ENCODE measurements around the gene ANKRD6.

Gene ANKRD6

GRCh38 chr6:89539779-89540178 lies 106.8 kb downstream of the ANKRD6 start:
- Histone ChIP-seq H3K27me3 (ENCODE audit: control insufficient read depth, insufficient read depth, low read length) (no peaks in the 10 kb centered on the region), H3K36me3 (ENCODE audit: control insufficient read depth, insufficient read depth, low read length) (no peaks in the 10 kb centered on the region), H3K9me3 (ENCODE audit: control insufficient read depth, insufficient read depth, low read length) (no peaks in the 10 kb centered on the region), H3K4me1 (ENCODE audit: control insufficient read depth, insufficient read depth, low read length) (no peaks in the 10 kb centered on the region), H3K27ac (ENCODE audit: low read depth, low read length) (no peak overlapping the region), H3K9ac (ENCODE audit: low read depth, low read length) (no peak overlapping the region), H3K4me3 (ENCODE audit: low read depth, low read length) (no peak overlapping the region)

DNA sequence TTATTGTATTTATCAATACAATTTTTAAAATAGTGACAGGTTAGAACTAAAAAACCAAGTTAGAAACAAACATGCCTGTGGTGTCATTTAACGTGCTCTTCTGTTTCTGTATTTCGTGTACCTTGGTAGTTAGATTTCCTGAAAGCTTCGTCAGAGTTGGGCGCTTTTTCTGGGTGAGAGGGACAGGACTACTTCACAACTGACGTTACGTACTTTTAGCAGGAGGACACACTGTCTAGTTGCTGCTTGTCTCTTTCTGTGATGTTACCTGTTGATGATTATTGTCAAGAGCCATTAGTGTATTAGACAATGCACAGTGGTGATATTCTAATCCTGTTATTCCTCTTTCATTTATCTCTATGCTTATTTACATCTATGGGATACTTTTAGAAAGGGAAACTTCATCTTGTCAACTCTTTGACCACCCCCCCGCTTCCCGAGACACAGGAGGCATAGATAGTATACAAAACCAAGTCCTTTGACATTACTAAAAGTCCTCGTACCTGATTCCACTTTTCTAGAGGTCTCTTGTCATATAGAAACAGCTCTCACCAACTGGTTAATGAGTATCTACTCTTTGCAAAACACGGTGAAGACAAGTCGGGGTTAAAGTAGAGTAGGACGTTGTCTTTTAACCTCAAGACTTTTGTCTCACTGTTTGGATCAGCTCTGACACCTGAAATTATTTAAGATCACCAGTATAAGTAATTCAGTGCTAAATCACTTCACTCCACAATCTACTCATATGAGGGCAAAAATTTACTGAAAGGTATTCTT lies 109.3 kb downstream of the ANKRD6 start:
- no peak overlapping the region for H3K27ac ChIP-seq (ENCODE audit: low read depth, low read length)
- no peak overlapping the region for H3K4me3 ChIP-seq (ENCODE audit: low read depth, low read length)

DNA sequence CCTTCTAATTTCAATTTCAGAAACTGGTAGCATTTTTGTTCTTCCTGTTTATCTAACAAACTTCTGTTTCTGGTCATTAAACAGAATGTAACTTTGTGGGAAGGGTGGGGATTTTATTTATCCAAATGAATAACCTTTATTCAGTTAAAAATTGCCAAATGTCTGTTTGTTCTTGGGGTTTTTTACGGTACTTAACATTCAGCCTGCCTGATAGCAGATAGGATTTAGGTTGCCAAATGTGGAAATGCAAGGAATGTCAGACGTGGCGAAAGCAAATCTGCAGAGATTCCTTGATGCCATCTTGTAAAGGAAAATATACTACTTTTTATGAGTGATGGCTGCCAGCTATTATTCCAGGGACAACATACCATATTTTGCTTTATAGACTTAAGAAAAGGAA lies 109.9 kb downstream of the ANKRD6 start:
- Histone ChIP-seq H3K27ac (ENCODE audit: low read depth, low read length) (no peak overlapping the region), H3K27me3 (ENCODE audit: control insufficient read depth, insufficient read depth, low read length) (no peaks in the 10 kb centered on the region), H3K9me3 (ENCODE audit: control insufficient read depth, insufficient read depth, low read length) (no peaks in the 10 kb centered on the region), H3K4me1 (ENCODE audit: control insufficient read depth, insufficient read depth, low read length) (no peaks in the 10 kb centered on the region), H3K9ac (ENCODE audit: low read depth, low read length) (no peak overlapping the region), H3K4me3 (ENCODE audit: low read depth, low read length) (no peak overlapping the region), H3K36me3 (ENCODE audit: control insufficient read depth, insufficient read depth, low read length) (no peaks in the 10 kb centered on the region)

More for the DNA sequence above, 109.3 kb downstream of the ANKRD6 start:
- Histone ChIP-seq H3K9ac (ENCODE audit: low read depth, low read length) (no peak overlapping the region), H3K4me1 (ENCODE audit: control insufficient read depth, insufficient read depth, low read length) (no peaks in the 10 kb centered on the region), H3K9me3 (ENCODE audit: control insufficient read depth, insufficient read depth, low read length) (no peaks in the 10 kb centered on the region), H3K27me3 (ENCODE audit: control insufficient read depth, insufficient read depth, low read length) (no peaks in the 10 kb centered on the region), H3K36me3 (ENCODE audit: control insufficient read depth, insufficient read depth, low read length) (no peaks in the 10 kb centered on the region)

GRCh38 chr6:89547281-89547680 lies 114.3 kb downstream of the ANKRD6 start:
- no peak overlapping the region for H3K4me3 ChIP-seq (ENCODE audit: low read depth, low read length)
- H3K9me3 ChIP-seq (ENCODE audit: control insufficient read depth, insufficient read depth, low read length), result no peaks in the 10 kb centered on the region
- no peak overlapping the region for H3K27ac ChIP-seq (ENCODE audit: low read depth, low read length)
- no peaks in the 10 kb centered on the region for H3K27me3 ChIP-seq (ENCODE audit: control insufficient read depth, insufficient read depth, low read length)
- no peaks in the 10 kb centered on the region for H3K36me3 ChIP-seq (ENCODE audit: control insufficient read depth, insufficient read depth, low read length)
- no peak overlapping the region for H3K9ac ChIP-seq (ENCODE audit: low read depth, low read length)
- H3K4me1 ChIP-seq (ENCODE audit: control insufficient read depth, insufficient read depth, low read length), result no peaks in the 10 kb centered on the region; the same call in 1 of the 2 replicates

DNA sequence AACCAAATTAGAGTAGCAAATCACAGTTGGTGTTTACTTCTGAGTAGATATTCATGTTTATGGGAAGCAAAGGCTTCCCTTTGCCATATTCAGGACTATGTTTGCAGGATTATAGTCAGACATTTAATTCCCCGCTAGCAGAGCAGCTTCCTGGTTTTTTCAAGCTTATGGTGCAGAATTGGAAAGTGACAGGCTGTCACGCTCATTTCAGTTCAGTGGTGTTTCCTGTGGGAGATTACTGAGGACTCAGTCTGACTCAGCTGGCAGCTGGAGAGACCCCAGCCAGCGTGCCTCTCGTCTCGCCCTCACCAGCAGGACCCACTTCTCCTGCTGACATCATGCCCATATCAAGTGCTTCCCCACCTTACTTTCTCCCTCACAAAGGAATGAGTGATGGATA lies 120.5 kb downstream of the ANKRD6 start:
- H3K4me1 ChIP-seq (ENCODE audit: control insufficient read depth, insufficient read depth, low read length), result peaks cover 20% of the 10 kb centered on the region
- H3K27ac ChIP-seq (ENCODE audit: low read depth, low read length), result no peak overlapping the region
- H3K27me3 ChIP-seq (ENCODE audit: control insufficient read depth, insufficient read depth, low read length), result no peaks in the 10 kb centered on the region
- no peak overlapping the region for H3K4me3 ChIP-seq (ENCODE audit: low read depth, low read length)
- H3K9ac ChIP-seq (ENCODE audit: low read depth, low read length), result no peak overlapping the region
- H3K9me3 ChIP-seq (ENCODE audit: control insufficient read depth, insufficient read depth, low read length), result peaks cover 3% of the 10 kb centered on the region; the same call in 1 of the 2 replicates
- no peaks in the 10 kb centered on the region for H3K36me3 ChIP-seq (ENCODE audit: control insufficient read depth, insufficient read depth, low read length)

GRCh38 chr6:89554106-89554505 lies 121.2 kb downstream of the ANKRD6 start:
- Histone ChIP-seq H3K4me1 (ENCODE audit: control insufficient read depth, insufficient read depth, low read length) (peaks cover 20% of the 10 kb centered on the region), H3K27me3 (ENCODE audit: control insufficient read depth, insufficient read depth, low read length) (no peaks in the 10 kb centered on the region), H3K4me3 (ENCODE audit: low read depth, low read length) (no peak overlapping the region), H3K27ac (ENCODE audit: low read depth, low read length) (no peak overlapping the region), H3K36me3 (ENCODE audit: control insufficient read depth, insufficient read depth, low read length) (no peaks in the 10 kb centered on the region), H3K9ac (ENCODE audit: low read depth, low read length) (no peak overlapping the region), H3K9me3 (ENCODE audit: control insufficient read depth, insufficient read depth, low read length) (peaks cover 3% of the 10 kb centered on the region; the same call in 1 of the 2 replicates)

- no peaks in the 10 kb centered on the region for H3K27me3 ChIP-seq (ENCODE audit: control insufficient read depth, insufficient read depth, low read length)
- no peak overlapping the region for H3K9ac ChIP-seq (ENCODE audit: low read depth, low read length)
- peaks cover 20% of the 10 kb centered on the region for H3K4me1 ChIP-seq (ENCODE audit: control insufficient read depth, insufficient read depth, low read length)
- H3K27ac ChIP-seq (ENCODE audit: low read depth, low read length), result no peak overlapping the region
- H3K36me3 ChIP-seq (ENCODE audit: control insufficient read depth, insufficient read depth, low read length), result no peaks in the 10 kb centered on the region
- H3K4me3 ChIP-seq (ENCODE audit: low read depth, low read length), result no peak overlapping the region
- peaks cover 3% of the 10 kb centered on the region; the same call in 1 of the 2 replicates for H3K9me3 ChIP-seq (ENCODE audit: control insufficient read depth, insufficient read depth, low read length)
Measured at GRCh38 chr6:89555031-89555430, 122.1 kb downstream of the ANKRD6 start.

- Histone ChIP-seq H3K27me3 (ENCODE audit: control insufficient read depth, insufficient read depth, low read length) (no peaks in the 10 kb centered on the region), H3K9ac (ENCODE audit: low read depth, low read length) (no peak overlapping the region), H3K4me3 (ENCODE audit: low read depth, low read length) (0 out of 2 replicates have a peak overlapping the region, but pooled peaks have one; percentile 10)
Measured at GRCh38 chr6:89555806-89556205, 122.9 kb downstream of the ANKRD6 start.

GRCh38 chr6:89559487-89559886 lies 126.5 kb downstream of the ANKRD6 start:
- Histone ChIP-seq H3K27ac (ENCODE audit: low read depth, low read length) (no peak overlapping the region), H3K4me3 (ENCODE audit: low read depth, low read length) (no peak overlapping the region), H3K9ac (ENCODE audit: low read depth, low read length) (no peak overlapping the region), H3K9me3 (ENCODE audit: control insufficient read depth, insufficient read depth, low read length) (peaks cover 3% of the 10 kb centered on the region; the same call in 1 of the 2 replicates), H3K36me3 (ENCODE audit: control insufficient read depth, insufficient read depth, low read length) (no peaks in the 10 kb centered on the region), H3K4me1 (ENCODE audit: control insufficient read depth, insufficient read depth, low read length) (peaks cover 36% of the 10 kb centered on the region), H3K27me3 (ENCODE audit: control insufficient read depth, insufficient read depth, low read length) (no peaks in the 10 kb centered on the region)

More at GRCh38 chr6:89555806-89556205, 122.9 kb downstream of the ANKRD6 start:
- peaks cover 3% of the 10 kb centered on the region; the same call in 1 of the 2 replicates for H3K9me3 ChIP-seq (ENCODE audit: control insufficient read depth, insufficient read depth, low read length)
- H3K36me3 ChIP-seq (ENCODE audit: control insufficient read depth, insufficient read depth, low read length), result no peaks in the 10 kb centered on the region
- H3K27ac ChIP-seq (ENCODE audit: low read depth, low read length), result no peak overlapping the region
- H3K4me1 ChIP-seq (ENCODE audit: control insufficient read depth, insufficient read depth, low read length), result peaks cover 20% of the 10 kb centered on the region

DNA sequence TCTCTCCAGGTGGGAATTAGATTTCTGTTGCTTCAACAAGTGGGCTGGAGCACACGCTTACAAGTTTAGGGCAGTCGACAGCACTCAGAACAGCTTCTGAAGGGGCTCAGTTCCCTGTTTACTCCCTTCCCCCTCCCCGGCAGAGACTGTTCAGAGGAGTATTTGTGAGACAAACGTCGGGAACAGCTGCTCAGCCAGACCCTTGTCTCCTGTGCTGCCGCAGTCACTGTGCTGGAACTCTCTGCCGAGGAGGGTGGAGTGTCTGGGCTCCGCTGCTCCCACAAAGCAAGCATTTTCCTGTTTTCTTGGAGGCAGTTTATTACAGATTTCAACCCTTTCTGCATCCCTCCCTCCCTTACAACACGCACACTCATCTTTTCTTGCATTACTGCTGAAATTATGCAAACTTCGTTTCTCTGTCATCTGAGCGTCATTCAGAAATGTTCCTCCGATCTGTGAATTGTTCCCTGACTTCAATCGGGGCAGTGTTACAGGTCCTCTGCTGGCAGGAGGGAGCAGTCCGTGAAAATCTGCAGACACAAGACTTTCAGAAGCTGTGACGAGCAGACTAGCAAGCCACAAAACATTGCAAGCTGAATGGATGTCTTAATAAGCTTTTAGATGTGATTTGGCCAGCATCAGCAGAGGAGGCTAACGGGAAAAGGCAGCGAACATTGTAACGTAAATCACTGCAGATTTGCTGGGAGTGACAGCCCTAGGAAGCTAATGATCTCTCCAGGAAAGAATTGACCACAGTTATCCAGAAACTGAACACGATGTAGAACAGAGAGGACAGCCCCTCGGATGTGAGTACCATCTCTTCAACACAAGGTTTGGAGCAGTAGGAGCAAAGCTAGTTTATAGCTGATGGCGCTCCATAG lies 129.4 kb downstream of the ANKRD6 start:
- no peak overlapping the region for H3K4me3 ChIP-seq (ENCODE audit: low read depth, low read length)
- H3K9me3 ChIP-seq (ENCODE audit: control insufficient read depth, insufficient read depth, low read length), result peaks cover 3% of the 10 kb centered on the region; the same call in 1 of the 2 replicates
- H3K36me3 ChIP-seq (ENCODE audit: control insufficient read depth, insufficient read depth, low read length), result no peaks in the 10 kb centered on the region
- H3K27me3 ChIP-seq (ENCODE audit: control insufficient read depth, insufficient read depth, low read length), result no peaks in the 10 kb centered on the region
- no peak overlapping the region for H3K9ac ChIP-seq (ENCODE audit: low read depth, low read length)
- peaks cover 16% of the 10 kb centered on the region for H3K4me1 ChIP-seq (ENCODE audit: control insufficient read depth, insufficient read depth, low read length)
- H3K27ac ChIP-seq (ENCODE audit: low read depth, low read length), result no peak overlapping the region

GRCh38 chr6:89563866-89564265 lies 130.9 kb downstream of the ANKRD6 start:
- Histone ChIP-seq H3K36me3 (ENCODE audit: control insufficient read depth, insufficient read depth, low read length) (no peaks in the 10 kb centered on the region), H3K9ac (ENCODE audit: low read depth, low read length) (no peak overlapping the region), H3K9me3 (ENCODE audit: control insufficient read depth, insufficient read depth, low read length) (no peaks in the 10 kb centered on the region), H3K4me1 (ENCODE audit: control insufficient read depth, insufficient read depth, low read length) (peaks cover 16% of the 10 kb centered on the region), H3K27ac (ENCODE audit: low read depth, low read length) (no peak overlapping the region), H3K4me3 (ENCODE audit: low read depth, low read length) (no peak overlapping the region), H3K27me3 (ENCODE audit: control insufficient read depth, insufficient read depth, low read length) (no peaks in the 10 kb centered on the region)
